ENCODE data around the gene RERE.

The RERE gene

GRCh38 chr1:8537991-8538390 is 279.4 kb downstream of the RERE start:
- in situ Hi-C loops (cut with MboI; ENCODE audit: low pct_unique_long_range_greater_than_20kb, low sequenced_read_pairs, unreplicated experiment) = no loop called here
- DNase-seq (ENCODE audit: low spot score) = no peak
- no peak for TF ChIP-seq CTCF (IDR thresholded peaks at IDR 0.05; ENCODE audit: extremely low read depth, insufficient read depth, missing control alignments)

- no peak for TF ChIP-seq CTCF (IDR thresholded peaks at IDR 0.05; ENCODE audit: extremely low read depth, insufficient read depth, missing control alignments)
- DNase-seq (ENCODE audit: low spot score) = no peak
- in situ Hi-C loops (cut with MboI; ENCODE audit: low pct_unique_long_range_greater_than_20kb, low sequenced_read_pairs, unreplicated experiment) = no loop called here
These were observed 280.9 kb downstream of the RERE start for GRCh38 chr1:8536515-8536914.

DNA sequence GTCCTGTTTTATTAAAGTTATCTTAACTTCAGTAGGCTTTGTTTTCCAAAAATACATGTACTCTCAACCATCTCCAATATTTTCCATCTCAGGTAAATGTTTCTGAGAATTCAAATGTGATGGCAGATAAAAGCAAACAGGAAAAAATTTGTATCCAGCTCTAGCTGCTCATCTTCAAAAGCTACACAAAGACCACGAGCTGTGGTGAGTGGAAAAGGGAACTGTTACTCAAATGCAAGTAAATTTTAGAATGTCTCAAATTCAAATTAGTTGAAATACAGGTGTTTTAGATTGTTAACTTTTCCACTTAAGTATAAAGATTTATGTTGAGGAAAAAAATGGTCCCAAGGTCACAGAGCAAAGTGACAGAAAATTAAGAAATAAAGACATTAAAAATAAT is 283.5 kb downstream of the RERE start:
- TF ChIP-seq CTCF (IDR thresholded peaks at IDR 0.05; ENCODE audit: extremely low read depth, insufficient read depth, missing control alignments) = no peak
- in situ Hi-C loops (cut with MboI; ENCODE audit: low pct_unique_long_range_greater_than_20kb, low sequenced_read_pairs, unreplicated experiment) = no loop called here
- no peak for DNase-seq (ENCODE audit: low spot score)

DNA sequence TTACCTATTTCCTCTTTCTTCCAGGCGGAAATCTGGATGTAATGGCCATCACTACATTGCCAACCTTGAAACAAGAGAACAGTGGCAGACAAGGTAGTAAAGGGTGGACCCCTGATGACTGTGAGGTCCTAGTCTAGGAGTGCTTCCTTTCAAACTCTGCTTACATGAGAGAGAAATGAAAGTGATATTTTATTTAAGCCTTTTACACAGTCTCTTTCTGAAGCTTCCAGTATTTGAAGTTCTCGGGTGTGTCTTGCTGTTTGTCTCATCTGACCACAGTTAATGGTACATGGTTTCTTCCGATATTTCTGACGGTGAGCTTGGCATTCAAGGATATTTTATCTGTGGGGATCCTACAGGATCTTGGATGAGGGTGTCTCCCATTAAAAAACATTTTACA is 284.3 kb downstream of the RERE start:
- in situ Hi-C loops (cut with MboI; ENCODE audit: low pct_unique_long_range_greater_than_20kb, low sequenced_read_pairs, unreplicated experiment) = no loop called here
- DNase-seq (ENCODE audit: low spot score) = peak; percentile 44
- TF ChIP-seq CTCF (IDR thresholded peaks at IDR 0.05; ENCODE audit: extremely low read depth, insufficient read depth, missing control alignments) = no peak

GRCh38 chr1:8529901-8530300 is 287.5 kb downstream of the RERE start:
- no peak for TF ChIP-seq CTCF (IDR thresholded peaks at IDR 0.05; ENCODE audit: extremely low read depth, insufficient read depth, missing control alignments)
- in situ Hi-C loops (cut with MboI; ENCODE audit: low pct_unique_long_range_greater_than_20kb, low sequenced_read_pairs, unreplicated experiment) = no loop called here
- no peak for DNase-seq (ENCODE audit: low spot score)

GRCh38 chr1:8527941-8528340 is 289.5 kb downstream of the RERE start:
- no peak for TF ChIP-seq CTCF (IDR thresholded peaks at IDR 0.05; ENCODE audit: extremely low read depth, insufficient read depth, missing control alignments)
- in situ Hi-C loops (cut with MboI; ENCODE audit: low pct_unique_long_range_greater_than_20kb, low sequenced_read_pairs, unreplicated experiment) = no loop called here
- no peak for DNase-seq (ENCODE audit: low spot score)

Data from GM13977 (cell line).